Psoas muscle (tissue), 8 donors: ENCODE data around the gene MPPED1. TPM values are rescaled to one million over a fixed set of nuclear protein-coding genes. Genes with fewer than 3 reads are reported as not detected.

Experiments used
- ATAC-seq, 4 donors: fragments of 200-7000 bp; cut with Tn5 transposase; one replicate each; pipeline ENCODE4 v1.9.1; 2020; ENCODE audit warnings: moderate library complexity in 3 of 4, mild to moderate bottlenecking in 2 of 4
- DNase-seq, 2 donors: peaks; one replicate each; pipeline ENCODE4 v3.0.0-alpha.2; 2020
- H3K27ac ChIP-seq: fragments of 200-600 bp; one replicate; pipeline ENCODE4 v1.8.0; 2022
- H3K27me3 ChIP-seq, 3 donors: fragments of 200-600 bp in 1 of 3; one replicate each; pipeline versions ENCODE4 v1.6.1 to v1.8.0; 2013 to 2022; ENCODE audit warnings: low read length in 2 of 3, mild to moderate bottlenecking in 2 of 3, moderate library complexity in 1 of 3; ENCODE audit not compliant: insufficient read depth in 3 of 3
- H3K36me3 ChIP-seq, 2 donors: fragments of 200-600 bp in 1 of 2; one replicate each; pipeline versions ENCODE4 v1.6.1 to v1.8.0; 2013 to 2022; ENCODE audit warnings: low read depth in 1 of 2, mild to moderate bottlenecking in 1 of 2, moderate library complexity in 1 of 2; ENCODE audit not compliant: insufficient read depth in 1 of 2
- H3K4me1 ChIP-seq: fragments of 200-600 bp; one replicate; pipeline ENCODE4 v1.8.0; 2022
- H3K4me3 ChIP-seq: fragments of 200-600 bp; one replicate; pipeline ENCODE4 v1.8.0; 2022; ENCODE audit warnings: mild to moderate bottlenecking
- H3K9me3 ChIP-seq: fragments of 200-600 bp; one replicate; pipeline ENCODE4 v1.8.0; 2022
- WGBS, 3 donors: extraction: QIAGEN DNeasy Blood & Tissue Kit; methylation state at CpG; one replicate each; pipeline versions ENCODE4 v1.1.6 to v1.1.7; 2013; 5-methylcytosine and 5-hydroxymethylcytosine counted together
- intact Hi-C, 2 donors: fragments of 100-400 bp; cut with DNase I; formaldehyde crosslinking; loops; one replicate each; pipeline versions ENCODE4 v1.11.0 to v1.14.2; 2022
- polyA plus RNA-seq, 3 donors: library from polyadenylated mRNA; stranded (reverse); fragments of 200-250 nt; gene quantifications; one replicate each; pipeline ENCODE4 v1.2.3, GENCODE V29; 2013
- total RNA-seq, 4 donors: library from RNA; stranded (reverse); fragmentation: NEBNext Ultra II Directional in 2 of 4; extraction: Animal tissue kit (Norgen Biotek cat#: 25700) in 2 of 4; gene quantifications; one replicate each; pipeline versions ENCODE4 v1.2.1 to v1.2.4, GENCODE V29; 2021 to 2023
- TF ChIP-seq, protein P1 (sequence below): fragments of 200-600 bp; IDR thresholded peaks from one replicate; pipeline ENCODE4 v1.8.0; 2022; ENCODE audit warnings: antibody characterized with exemption
- donor health status: healthy with polysubstance abuse.
- donor health status: DM: no; HTN: no; CAD: no; lungs with moderate emphysema.
- donor health status: Bipolar disorder and iron deficiency.
- donor health status: healthy.
- donor health status: DM: yes; HTN: yes; CAD: no.
- donor health status: DM: no; HTN: no; CAD: no.
- donor health status: DM: no; HTN: no; CAD: no.
- donor health status: DM: yes; HTN: yes; CAD: no.

Gene MPPED1
- total and polyA plus RNA-seq, 7 donors: 0.04 to 0.10 TPM; not detected in 5

DNA sequence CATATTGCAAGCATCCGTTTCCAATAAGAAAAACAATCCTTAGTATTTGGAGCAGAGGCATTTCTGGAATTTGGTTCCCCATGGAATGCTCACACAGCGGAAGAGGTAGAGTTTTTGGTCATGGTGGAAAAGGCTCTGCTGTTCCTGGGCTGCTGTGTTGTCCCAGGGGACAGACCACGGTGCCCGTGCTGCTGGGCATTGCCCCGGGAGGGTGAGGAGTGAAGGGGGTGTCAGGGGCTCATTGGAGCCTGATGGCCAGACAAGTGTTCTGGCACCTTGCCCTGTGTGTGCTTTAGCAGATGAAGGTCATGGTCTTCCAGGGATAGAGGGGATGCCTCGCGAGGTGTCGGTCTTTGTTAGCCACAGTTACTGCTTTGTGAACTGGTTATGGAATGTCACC is 61.2 kb downstream of the MPPED1 start:
- 38 to 42% (median 41%) methylated on average over 8 of the region's 8 CpGs for WGBS, 3 donors
- H3K4me3 ChIP-seq: no peak overlapping the region
- H3K9me3 ChIP-seq: no peaks in the 10 kb centered on the region
- no peak for DNase-seq
- H3K36me3 ChIP-seq: no peaks in the 10 kb centered on the region
- H3K27ac ChIP-seq: no peak overlapping the region
- intact Hi-C loops: no loop called here
- TF ChIP-seq, protein P1, sequence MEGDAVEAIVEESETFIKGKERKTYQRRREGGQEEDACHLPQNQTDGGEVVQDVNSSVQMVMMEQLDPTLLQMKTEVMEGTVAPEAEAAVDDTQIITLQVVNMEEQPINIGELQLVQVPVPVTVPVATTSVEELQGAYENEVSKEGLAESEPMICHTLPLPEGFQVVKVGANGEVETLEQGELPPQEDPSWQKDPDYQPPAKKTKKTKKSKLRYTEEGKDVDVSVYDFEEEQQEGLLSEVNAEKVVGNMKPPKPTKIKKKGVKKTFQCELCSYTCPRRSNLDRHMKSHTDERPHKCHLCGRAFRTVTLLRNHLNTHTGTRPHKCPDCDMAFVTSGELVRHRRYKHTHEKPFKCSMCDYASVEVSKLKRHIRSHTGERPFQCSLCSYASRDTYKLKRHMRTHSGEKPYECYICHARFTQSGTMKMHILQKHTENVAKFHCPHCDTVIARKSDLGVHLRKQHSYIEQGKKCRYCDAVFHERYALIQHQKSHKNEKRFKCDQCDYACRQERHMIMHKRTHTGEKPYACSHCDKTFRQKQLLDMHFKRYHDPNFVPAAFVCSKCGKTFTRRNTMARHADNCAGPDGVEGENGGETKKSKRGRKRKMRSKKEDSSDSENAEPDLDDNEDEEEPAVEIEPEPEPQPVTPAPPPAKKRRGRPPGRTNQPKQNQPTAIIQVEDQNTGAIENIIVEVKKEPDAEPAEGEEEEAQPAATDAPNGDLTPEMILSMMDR: no peak
- peaks cover 0 to 26% (median 6%) of the 10 kb centered on the region in 3 donors for H3K27me3 ChIP-seq
- no peaks in the 10 kb centered on the region for H3K4me1 ChIP-seq
- no peak for ATAC-seq

DNA sequence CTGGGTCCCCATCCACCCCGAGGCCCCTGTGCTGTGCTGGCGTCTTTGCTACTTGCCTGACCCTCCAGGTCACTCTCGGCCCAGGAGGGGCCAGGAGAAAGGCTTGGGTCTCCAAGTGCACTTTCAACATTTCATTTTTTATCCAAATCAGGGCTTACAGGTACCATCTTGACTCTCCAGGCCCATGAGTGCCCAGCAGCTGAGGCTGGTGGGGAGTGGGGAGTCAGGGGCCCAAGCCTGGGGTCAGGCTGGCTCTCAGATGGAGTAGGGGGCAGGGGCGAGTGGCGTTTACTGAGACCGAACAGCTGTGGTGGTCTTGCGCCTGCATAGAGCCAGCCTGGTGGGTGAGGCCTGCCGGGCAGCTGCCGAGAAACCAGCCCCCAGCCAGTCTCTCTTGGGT is 61.6 kb downstream of the MPPED1 start:
- DNase-seq (no peak), ATAC-seq (no peak)
- H3K36me3 ChIP-seq: no peaks in the 10 kb centered on the region
- intact Hi-C loops: no loop called here
- no peak overlapping the region for H3K4me3 ChIP-seq
- WGBS, 3 donors: 61 to 65% (median 63%) methylated on average over 9 of the region's 9 CpGs
- H3K4me1 ChIP-seq: no peaks in the 10 kb centered on the region
- H3K27me3 ChIP-seq: peaks cover 0 to 24% (median 2%) of the 10 kb centered on the region in 3 donors
- TF ChIP-seq, protein P1: no peak
- no peaks in the 10 kb centered on the region for H3K9me3 ChIP-seq
- no peak overlapping the region for H3K27ac ChIP-seq

DNA sequence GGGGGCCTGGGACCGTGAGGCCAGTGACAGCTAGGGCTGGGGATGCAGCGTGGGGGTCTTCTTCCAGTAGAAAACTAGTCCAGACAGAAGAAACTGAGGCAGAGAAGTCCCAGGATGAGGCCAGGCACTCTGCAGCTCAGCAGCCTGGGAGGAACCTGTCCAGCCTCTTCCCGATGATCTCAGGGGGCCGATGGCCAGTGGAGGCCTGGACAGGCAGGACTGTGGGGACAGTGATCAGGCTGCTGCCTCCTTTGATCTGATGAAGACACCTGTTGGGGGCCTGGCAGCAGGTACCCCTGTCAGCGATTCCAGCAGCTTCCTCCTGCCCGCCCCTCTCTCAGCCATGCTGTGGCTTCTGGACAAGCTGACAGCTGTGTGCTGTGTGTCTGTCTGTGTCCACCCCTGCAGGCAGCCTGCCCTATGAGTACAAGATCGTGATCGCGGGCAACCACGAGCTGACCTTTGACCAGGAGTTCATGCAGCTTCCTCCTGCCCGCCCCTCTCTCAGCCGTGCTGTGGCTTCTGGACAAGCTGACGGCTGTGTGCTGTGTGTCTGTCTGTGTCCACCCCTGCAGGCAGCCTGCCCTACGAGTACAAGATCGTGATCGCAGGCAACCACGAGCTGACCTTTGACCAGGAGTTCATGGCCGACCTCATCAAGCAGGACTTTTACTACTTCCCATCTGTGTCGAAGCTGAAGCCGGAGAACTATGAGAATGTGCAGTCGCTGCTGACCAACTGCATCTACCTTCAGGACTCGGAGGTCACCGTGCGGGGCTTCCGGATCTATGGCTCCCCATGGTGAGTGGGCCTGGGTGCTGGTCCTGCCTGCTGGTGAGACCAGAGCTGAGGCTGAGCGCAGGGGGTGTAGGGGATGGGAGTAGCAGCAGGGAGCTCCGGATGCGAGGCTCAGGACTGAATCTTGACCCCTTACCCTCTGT is 62.6 kb downstream of the MPPED1 start:
- intact Hi-C loops: no loop called here
- no peak for ATAC-seq
- Histone ChIP-seq H3K27ac (no peak overlapping the region), H3K36me3 (no peaks in the 10 kb centered on the region), H3K27me3 (peaks cover 0 to 17% (median 4%) of the 10 kb centered on the region in 3 donors), H3K4me3 (no peak overlapping the region), H3K4me1 (no peaks in the 10 kb centered on the region), H3K9me3 (no peaks in the 10 kb centered on the region)
- DNase-seq: no peak
- 51 to 55% (median 51%) methylated on average over 28 of the region's 28 CpGs for WGBS, 3 donors
- TF ChIP-seq, protein P1: no peak

DNA sequence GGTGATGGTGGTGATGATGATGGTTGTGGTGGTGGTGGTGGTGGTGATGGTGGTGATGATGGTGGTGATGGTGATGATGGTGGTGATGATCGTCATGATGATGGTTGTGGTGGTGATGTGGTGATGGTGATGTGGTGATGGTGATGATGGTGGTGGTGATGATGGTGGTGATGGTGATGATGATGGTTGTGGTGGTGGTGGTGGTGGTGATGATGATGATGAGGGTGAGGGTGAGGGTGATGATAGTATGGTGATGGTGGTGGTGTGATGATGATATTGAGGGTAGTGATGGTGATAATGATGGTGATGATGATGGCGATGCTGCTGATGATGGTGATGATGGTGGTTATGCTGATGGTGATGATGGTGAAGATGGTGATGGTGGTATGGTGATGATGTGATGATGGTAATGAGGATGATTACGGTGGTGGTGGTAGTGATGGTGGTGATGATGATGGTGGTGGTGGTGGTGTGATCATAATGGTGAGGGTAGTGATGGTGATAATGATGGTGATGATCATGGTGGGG is 63.8 kb downstream of the MPPED1 start:
- Histone ChIP-seq H3K4me3 (no peak overlapping the region), H3K9me3 (no peaks in the 10 kb centered on the region), H3K27me3 (peaks cover 0 to 8% (median 4%) of the 10 kb centered on the region in 3 donors), H3K36me3 (no peaks in the 10 kb centered on the region), H3K27ac (no peak overlapping the region), H3K4me1 (no peaks in the 10 kb centered on the region)
- ATAC-seq (no peak), DNase-seq (no peak)
- intact Hi-C loops: no loop called here
- TF ChIP-seq, protein P1: no peak
- 72 to 94% (median 91%) methylated on average over 3 of the region's 3 CpGs for WGBS, 3 donors
